ENCODE results near the gene C1GALT1. TPM values are rescaled to one million over a fixed set of nuclear protein-coding genes. Genes with fewer than 3 reads are reported as not detected.
A peak's percentile ranks its signal among the peaks of the same experiment; 100 is the strongest.
"Not testable (repeated sequence)": the region's sequence is repeated elsewhere in the genome, so short reads cannot be mapped to it uniquely, and the experiment has no call there.

The C1GALT1 gene
- total RNA-seq, 1 experiment from 2014 or later = 27.2 TPM

GRCh38 chr7:7242899-7243298 is 60.6 kb downstream of the C1GALT1 start:
- H3K9me2 ChIP-seq (ENCODE audit: insufficient read depth) = no peaks in the 10 kb centered on the region
- RAD21 ChIA-PET (ENCODE audit: low non-redundant PET in 1 of 2, low total read pairs in 2 of 2, uncharacterized antibody in 2 of 2, unreplicated experiment in 2 of 2) = no interaction called here
- POLR2A ChIA-PET = interaction anchor here (1.4 kb wide), 1 partner anchor 21 kb away, joined by 3 read pairs; no protein-coding TSS in a partner anchor
- TF ChIP-seq SRF (IDR thresholded peaks at IDR 0.05; ENCODE audit: low read depth) (no peak), FOSL1 (IDR thresholded peaks at IDR 0.05; ENCODE audit: low read depth) (no peak), TCF7L2 (IDR thresholded peaks at IDR 0.05; ENCODE audit: borderline replicate concordance, extremely low read depth, insufficient read depth, insufficient read length) (no peak), YY1 (IDR thresholded peaks at IDR 0.05; ENCODE audit: extremely low read depth, insufficient replicate concordance, low read depth, low read length) (no peak), ELF1 (IDR thresholded peaks at IDR 0.05; ENCODE audit: borderline replicate concordance, low read depth) (no peak), REST (IDR thresholded peaks at IDR 0.05; ENCODE audit: low read depth) (no peak), CBX3 (IDR thresholded peaks at IDR 0.05; ENCODE audit: low read depth) (no peak), EZH2 (IDR thresholded peaks at IDR 0.05) (no peak), POLR2AphosphoS5 (IDR thresholded peaks at IDR 0.05; ENCODE audit: low read depth, low read length) (no peak), CEBPB (IDR thresholded peaks at IDR 0.05; ENCODE audit: low read depth) (no peak), SP1 (IDR thresholded peaks at IDR 0.05; ENCODE audit: low read depth) (no peak), JUND (IDR thresholded peaks at IDR 0.05) (no peak)
- H3K27me3 ChIP-seq (ENCODE audit: insufficient read depth, low read length) = no peaks in the 10 kb centered on the region
- H3K36me3 ChIP-seq (ENCODE audit: control insufficient read depth in 1 of 2, insufficient read depth in 2 of 2, low read length in 2 of 2) = peaks cover 2 to 5% of the 10 kb centered on the region in 2 experiments; a peak in 2 of 4 replicates
- 0 out of 2 replicates have a peak, but pooled peaks cover 3% of the 10 kb centered on the region for H3K79me2 ChIP-seq (ENCODE audit: insufficient read depth, low read length)
- no peak overlapping the region for H3K4me3 ChIP-seq (replicated peaks in 1 of 2; ENCODE audit: low read depth in 1 of 2, low read length in 2 of 2)
- CTCF ChIA-PET = no interaction called here
- no peaks in the 10 kb centered on the region for H3K9me3 ChIP-seq (ENCODE audit: control insufficient read depth in 1 of 2, insufficient read depth in 1 of 2, low read depth in 1 of 2, low read length in 2 of 2)
- H2AFZ ChIP-seq (ENCODE audit: low read depth, low read length, poor library complexity, severe bottlenecking) = no peak overlapping the region
- BruUV-seq (replicated peaks) = no TSS peak
- DNase-seq (ENCODE audit: low read depth, low spot score) (no peak), ATAC-seq (no peak)
- H3K4me2 ChIP-seq (ENCODE audit: low read length) = no peak overlapping the region
- H3K4me1 ChIP-seq (ENCODE audit: control insufficient read depth in 1 of 2, insufficient read depth in 2 of 2, low read length in 2 of 2) = peaks cover 12 to 20% of the 10 kb centered on the region in 2 experiments
- H3K9ac ChIP-seq (ENCODE audit: low read length) = no peak overlapping the region
- intact Hi-C loops (cut with micrococcal nuclease) = loop anchor here (10.0 kb wide), 1 partner anchor 138 kb away; no protein-coding TSS in a partner anchor
- no peaks in the 10 kb centered on the region for H4K20me1 ChIP-seq (ENCODE audit: insufficient read depth)
- no peak overlapping the region for H3K27ac ChIP-seq (ENCODE audit: low read depth, low read length)

- BruUV-seq (replicated peaks); RAD21 ChIA-PET (ENCODE audit: low non-redundant PET in 1 of 2, low total read pairs in 2 of 2, uncharacterized antibody in 2 of 2, unreplicated experiment in 2 of 2); H4K20me1 ChIP-seq (ENCODE audit: insufficient read depth); H3K36me3 ChIP-seq (ENCODE audit: control insufficient read depth in 1 of 2, insufficient read depth in 2 of 2, low read length in 2 of 2); H3K9ac ChIP-seq (ENCODE audit: low read length); H3K9me2 ChIP-seq (ENCODE audit: insufficient read depth); H3K27ac ChIP-seq (ENCODE audit: low read depth, low read length); H3K9me3 ChIP-seq (ENCODE audit: control insufficient read depth in 1 of 2, insufficient read depth in 1 of 2, low read depth in 1 of 2, low read length in 2 of 2); CTCF ChIA-PET; H3K27me3 ChIP-seq (ENCODE audit: insufficient read depth, low read length); POLR2A ChIA-PET; H3K79me2 ChIP-seq (ENCODE audit: insufficient read depth, low read length); H2AFZ ChIP-seq (ENCODE audit: low read depth, low read length, poor library complexity, severe bottlenecking): not testable (repeated sequence)
- Histone ChIP-seq H3K4me3 (replicated peaks in 1 of 2; ENCODE audit: low read depth in 1 of 2, low read length in 2 of 2) (peak overlapping the region in 1 of 2 experiments; percentile 28; a peak in 2 of 4 replicates), H3K4me2 (ENCODE audit: low read length) (peak overlapping the region; percentile 65), H3K4me1 (ENCODE audit: control insufficient read depth in 1 of 2, insufficient read depth in 2 of 2, low read length in 2 of 2) (peaks cover 12 to 20% of the 10 kb centered on the region in 2 experiments)
- peak; percentile 67 for ATAC-seq
- intact Hi-C loops (cut with micrococcal nuclease) = loop anchor here (10.0 kb wide), 1 partner anchor 140 kb away; no protein-coding TSS in a partner anchor
- DNase-seq (ENCODE audit: low read depth, low spot score) = peak; percentile 7
Observed at GRCh38 chr7:7245233-7245632, 62.9 kb downstream of the C1GALT1 start.

Measured in HCT116 (cell line).